GM18520 (cell line): ENCODE data around the gene MBD4.

Source experiments
- ATAC-seq: cut with Tn5 transposase; IDR thresholded peaks from one replicate; pipeline ENCODE4 v1.9.1; 2021; ENCODE audit not compliant: unreplicated experiment

Gene MBD4

DNA sequence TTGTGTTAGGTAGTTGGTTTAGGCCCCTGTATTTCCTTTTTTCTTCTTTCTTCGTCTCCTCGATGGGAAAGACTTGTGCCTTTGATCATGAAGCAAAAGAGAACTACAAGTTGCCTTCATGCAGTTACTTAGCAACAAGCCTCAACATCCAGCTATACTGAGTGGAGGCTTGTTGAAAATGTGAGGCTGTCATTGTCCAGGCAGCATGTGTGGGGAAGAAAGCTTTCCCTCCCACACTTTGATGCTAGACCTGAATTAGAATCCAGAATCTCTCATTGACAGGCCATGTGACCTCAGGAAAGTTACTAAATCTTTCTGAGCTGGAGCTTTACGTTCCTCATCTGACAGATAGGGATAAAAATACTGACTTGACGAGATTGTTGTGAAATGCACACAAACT, 24.0 kb upstream of the MBD4 start:
- no peak for ATAC-seq

DNA sequence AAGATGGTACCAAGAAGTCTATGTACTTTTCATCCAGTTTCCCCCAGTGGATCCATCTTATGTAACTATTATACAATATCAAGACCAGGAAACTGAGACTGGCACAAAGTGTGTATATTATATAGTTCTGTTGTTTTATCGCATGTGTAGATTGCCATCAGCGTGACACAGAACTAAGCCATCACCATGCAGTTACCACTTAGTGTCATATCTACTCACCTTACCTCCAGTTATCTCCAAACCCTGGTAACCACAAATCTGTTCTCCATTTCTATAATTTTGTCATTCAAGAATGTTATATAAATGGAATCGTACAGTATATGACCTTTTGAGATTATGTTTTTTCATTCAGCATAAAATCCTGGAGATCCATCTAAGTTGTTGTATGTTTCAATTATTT, 23.3 kb upstream of the MBD4 start:
- no peak for ATAC-seq

DNA sequence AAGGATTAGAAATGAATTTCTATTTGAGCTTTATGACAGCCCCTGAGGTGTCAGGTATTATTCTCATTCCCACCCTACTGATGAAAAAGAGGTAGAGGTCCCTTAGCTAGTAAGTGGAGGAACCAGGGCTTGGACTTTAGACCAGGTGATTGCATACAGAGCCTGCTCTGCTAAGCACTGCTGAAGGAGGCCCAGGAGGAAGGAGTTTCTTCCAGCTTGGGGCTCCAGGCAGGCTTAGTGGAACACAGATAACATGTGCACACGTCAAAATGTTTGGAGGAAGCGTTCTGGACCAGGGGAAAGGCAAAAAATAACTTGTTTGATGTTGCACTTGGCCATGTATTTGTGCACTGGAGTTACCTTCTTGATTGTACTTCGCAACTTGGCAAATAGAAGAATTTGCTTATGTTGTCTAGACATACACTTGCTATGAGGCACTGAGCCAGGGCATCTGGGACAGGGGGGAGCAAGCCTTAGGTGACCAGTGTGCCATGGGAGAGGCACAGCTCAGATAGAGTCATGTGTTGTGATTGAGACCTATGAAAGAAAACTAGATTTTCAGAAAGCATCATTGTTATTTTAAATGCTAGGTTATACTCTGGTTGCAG, 22.7 kb upstream of the MBD4 start:
- ATAC-seq, result no peak

DNA sequence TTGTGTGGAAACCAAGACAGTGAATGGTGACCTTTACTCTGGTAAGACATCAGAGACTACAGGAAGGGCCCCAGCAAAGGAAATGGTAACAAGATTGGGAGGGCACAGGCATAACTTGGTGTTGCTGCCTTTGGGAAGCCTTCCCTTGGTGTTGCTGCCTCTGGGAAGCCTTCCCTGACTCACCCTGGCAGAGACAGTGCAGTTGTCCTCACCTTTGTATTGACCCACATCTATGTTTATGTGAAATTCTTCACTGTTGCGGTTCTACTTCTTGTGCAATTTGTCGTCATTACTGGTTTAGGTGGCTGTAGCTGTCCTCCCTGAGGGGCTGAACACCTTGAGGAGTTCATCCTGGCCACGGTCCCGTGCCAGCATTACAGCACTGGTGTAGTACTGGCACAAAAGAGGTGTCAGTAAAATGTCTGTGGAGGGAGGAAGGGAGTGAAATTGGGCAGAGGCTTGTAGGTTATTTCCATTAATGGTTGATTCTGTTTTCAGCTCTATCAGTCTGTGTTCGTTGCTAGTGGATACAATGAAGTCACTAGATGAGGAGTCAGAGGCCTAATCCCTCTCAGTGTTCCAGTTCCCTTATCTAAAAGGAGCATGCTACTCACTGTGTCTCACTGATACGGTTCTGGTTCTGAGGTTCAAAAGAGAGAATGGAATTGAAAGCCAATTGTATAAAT, 21.9 kb upstream of the MBD4 start:
- ATAC-seq, result no peak

DNA sequence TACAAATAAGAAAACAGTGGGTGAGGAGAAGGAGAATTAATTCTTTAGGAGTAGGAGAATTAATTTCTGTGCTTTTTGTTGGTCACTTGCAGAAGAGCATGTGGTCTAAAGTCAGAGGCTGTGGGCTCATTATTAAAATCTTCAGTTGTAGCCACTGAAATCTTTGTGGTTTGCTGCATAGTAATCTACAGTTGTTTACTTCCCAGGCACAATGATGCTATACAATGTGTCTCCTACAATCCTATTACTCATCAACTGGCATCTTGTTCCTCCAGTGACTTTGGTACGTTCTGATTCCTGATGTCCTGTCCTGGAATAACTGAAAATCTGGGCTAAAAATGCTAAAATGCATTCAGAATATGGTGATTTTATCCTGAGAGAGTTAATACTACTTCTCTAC, 21.3 kb upstream of the MBD4 start:
- ATAC-seq, result no peak

DNA sequence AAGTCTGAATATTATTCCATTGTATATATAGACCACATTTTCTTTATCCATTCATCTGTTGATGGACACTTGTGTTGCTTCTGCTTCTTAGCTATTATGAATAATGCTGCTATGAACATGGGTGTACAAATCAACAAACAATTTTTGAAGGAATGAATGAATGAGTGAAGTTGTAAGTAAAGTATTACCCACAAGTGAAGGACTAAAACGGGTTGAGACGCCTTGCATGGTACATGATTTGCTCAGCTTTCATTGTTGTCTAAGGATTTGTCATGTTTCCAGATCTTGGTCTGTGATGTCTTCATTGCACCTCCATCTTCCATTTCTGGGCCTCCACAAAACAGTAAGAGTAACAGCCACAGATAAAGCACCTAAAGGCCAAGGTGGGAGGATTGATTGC, 20.8 kb upstream of the MBD4 start:
- ATAC-seq, result no peak

DNA sequence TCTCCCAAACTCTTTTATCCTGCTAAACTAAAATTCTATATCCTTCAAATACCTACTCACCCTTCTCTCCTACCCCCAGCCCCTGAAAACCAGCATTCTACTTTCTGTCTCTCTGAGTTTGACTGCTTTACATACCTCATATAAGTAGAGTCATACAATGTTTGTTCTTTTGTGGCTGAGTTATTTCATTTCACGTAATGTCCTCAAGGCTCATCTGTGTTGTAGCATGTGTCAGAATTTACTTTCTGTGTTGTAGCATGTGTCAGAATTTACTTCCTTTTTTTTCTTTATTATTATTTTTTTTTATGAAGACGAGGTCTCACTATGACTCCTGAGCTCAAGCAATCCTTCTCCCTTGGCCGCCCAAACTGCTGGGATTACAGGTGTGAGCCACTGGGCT, 20.4 kb upstream of the MBD4 start:
- ATAC-seq, result no peak

DNA sequence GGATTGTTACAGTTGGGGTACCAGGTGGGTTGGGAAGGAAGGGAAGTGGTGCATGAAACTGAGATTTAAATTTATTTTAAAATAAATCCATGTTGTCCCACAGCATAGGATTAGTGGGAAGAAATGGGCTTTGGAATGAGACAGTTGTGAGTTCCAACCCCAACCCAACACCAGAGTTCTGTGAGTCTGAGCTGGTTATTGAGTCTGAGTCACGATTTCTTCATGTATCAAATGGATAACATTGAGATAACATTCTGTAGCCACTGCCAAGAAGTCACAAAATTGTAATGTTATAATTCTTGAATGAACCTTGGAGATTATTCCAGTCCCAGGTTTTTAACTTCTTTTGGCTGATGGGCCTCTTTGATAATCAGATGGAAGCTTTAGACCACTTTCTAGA, 14.0 kb upstream of the MBD4 start:
- no peak for ATAC-seq

DNA sequence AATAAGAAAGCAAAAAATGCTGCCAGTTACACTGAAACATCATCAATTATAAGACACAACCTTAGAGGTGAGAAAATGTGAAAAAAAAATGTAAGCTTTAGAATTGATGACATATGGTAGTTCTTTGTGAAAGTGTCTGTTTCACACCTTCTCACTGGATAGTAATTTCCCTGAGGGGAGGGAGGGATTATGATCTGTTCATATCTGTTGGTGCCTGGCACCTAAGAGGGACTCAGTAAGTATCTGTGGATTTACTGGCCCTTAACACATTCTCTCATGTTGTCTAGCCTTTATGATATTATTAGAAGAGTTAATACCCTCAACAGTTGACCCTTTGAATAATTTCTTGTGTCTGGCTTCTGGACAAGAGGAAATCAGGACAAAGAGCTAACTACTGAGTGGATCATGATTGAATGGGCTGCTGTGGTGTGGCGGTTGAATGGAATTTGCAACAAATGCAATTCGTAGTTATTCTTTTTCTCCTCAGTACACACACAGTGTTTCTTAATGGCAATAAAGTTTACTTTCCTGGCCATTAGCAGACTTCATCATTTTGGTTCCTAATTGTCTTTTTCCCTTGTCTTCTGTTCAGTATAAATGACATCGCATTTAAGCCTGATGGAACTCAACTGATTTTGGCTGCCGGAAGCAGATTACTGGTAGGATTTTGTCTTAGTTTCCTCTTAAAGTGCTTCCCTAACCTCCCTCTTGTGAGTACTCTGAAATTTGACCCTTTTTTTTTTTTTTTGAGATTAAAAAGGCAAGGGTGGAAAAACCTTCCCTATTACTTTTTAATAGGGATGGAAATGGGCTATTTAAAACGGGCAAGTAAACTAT, 9.7 kb upstream of the MBD4 start:
- ATAC-seq, result no peak

DNA sequence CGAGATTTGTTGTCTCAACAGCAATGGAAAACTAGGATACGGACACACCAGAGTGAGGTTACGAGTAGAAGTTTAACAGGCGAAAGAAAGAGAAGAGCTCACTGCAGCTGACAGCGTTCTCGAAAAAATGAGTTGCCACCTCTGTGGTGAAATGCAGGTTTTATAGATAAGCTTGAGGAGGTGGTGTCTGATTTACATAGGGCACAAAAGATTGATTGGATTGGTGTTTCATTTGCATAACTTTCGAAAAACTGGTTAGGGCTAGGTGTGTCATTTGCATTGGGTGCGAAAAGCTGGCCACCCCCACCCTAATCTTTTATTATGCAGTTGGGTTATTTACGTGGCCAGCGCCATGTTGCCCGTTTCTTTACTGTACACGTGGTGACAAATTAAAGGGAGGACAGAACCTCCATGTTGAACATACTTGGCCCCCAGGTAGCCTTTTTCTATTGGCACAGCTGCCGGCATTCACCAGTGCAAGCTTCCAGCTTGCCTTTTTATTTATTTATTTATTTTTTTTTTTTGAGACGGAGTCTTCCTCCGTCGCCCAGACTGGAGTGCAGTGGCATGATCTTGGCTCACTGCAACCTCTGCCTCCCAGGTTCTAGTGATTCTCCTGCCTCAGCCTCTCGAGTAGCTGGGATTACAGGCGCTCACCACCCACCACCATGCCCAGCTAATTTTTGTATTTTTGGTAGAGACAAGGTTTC, 8.6 kb upstream of the MBD4 start:
- ATAC-seq, result no peak

DNA sequence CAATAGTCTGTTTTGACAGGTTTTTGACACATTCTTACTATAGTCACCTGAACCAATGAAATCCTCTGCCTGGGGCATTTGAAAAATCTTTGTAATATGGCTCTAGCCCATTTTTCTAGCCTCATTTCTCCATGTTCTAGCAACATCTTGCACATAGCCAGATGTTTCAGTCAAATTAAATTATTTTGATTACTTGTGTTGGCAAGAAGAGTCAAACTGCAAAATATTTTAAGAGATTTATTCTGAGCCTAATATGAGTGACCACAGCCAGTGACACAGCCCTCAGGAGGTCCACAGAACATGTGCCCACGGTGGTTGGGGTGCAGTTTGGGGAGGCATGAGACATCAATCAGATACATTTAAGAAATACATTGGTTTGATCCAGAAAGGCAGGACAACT, 7.2 kb upstream of the MBD4 start:
- ATAC-seq, result no peak

DNA sequence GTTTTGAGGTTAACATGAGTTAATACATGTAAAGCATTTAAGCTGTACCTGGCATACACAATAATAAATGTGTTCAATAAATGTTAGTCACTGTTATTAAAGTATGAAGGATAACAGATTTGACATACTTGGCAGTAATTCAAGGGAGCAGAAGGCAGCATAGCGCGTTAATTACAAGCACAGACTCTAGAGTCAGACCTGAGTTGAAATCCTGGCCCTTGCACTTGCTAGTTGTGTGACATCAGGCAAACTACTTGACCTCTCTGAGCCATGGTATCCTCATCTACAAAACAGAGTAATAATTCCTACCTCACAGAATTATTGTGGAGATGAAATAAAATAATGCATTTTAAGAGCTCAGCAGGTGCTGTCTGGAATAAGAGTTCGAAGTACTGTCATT, 5.7 kb upstream of the MBD4 start:
- ATAC-seq, result no peak

DNA sequence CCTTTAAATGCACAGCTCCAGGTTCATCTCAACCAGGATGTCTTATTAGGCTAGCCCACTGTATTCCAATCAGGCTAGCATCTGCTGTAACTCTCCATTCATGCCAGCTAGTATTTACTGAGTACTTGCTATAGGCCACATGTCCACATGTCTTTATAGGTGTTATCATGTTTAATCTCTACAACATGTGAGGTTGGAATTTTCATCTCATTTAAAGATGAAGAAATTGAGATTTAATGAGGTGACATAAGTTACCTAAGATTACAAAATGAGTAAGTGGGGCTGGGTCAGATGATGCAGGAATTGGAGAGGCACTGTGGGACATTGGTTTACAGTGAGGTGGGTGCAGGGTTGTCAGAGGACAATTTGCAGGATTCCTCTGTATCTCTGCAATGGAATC, 3.2 kb upstream of the MBD4 start:
- ATAC-seq, result no peak

DNA sequence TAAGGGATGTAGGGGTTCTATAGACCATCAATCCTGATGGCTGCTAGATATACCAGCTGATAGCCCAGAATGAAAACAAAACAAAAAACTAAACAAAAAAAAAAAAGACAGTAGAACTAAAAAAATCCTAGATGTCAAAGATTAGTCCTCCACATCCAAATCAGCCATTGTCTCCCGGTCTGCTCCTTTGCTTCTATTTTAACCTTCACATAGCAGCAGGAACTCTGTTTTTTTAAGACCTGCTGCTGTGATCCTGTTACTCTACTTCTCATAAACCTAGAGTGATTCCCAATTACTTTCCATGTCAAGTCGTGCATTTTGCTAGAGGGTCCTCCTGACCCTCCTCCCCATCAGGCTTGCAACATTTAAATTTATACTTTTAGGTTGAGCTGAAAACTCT, 2.7 kb upstream of the MBD4 start:
- no peak for ATAC-seq

DNA sequence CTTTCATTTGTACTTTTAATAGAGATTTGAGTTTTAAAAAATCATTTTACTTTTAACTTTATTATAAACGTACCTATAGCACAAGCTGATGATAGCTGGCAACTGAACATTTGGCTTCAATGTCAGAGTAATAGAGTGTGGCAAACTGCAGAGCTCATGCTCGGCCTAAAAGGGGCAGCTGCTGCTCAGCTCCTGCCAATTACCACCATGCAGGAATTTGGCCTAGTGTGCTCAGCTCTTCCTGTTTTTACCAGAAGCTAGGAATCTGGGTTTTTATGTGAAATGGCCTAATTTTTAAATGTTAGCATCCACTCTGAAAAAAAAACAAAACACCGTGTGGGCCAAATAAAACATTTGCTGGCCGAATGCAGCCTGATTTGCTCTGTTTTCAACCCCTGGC, 2.0 kb upstream of the MBD4 start:
- ATAC-seq, result no peak

DNA sequence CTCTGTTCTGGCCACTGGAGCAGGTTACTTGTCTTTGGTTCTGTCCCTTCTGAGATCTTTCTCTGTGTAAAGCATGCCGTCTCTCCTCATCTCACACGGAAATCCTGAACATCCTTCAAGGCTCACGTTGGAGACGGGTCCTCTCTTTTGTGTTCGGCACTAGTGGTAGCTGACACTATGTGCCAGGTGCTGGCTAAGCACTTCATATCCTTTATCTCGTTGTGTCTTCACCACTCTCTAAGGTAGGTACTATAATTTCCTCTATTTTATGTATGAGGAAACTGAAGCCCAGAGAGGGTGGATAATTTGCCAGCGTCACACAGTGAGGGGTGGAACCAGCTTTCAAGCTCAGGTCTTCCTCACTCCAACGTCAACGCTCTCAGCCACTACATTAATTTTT, 1.5 kb upstream of the MBD4 start:
- no peak for ATAC-seq

DNA sequence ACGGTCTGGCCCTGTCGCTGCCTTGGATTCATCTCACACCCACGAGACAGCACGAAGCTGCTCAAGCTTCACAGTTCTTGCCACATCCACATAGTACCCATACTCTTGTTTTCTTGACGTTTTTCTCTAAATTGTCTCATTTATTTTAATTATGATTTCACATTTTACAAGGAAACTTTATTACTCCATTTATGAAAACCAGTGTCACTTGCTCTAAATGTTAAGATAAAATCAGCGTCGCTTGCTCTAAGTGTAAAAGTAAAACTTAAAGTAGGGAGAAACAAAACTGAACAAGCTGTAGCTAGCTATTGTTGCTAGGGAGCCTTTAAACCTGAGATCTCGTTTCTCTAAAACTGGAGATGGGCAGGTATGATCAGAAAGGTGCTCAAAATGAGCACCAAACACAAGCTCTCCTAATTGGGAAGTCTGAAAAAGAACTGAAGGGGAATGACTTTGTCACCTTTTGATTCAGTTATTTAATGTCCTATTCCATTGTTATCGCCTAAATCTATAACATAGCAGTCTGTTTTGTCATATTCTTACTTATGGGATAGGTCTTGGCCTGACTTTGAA, 956 bp upstream of the MBD4 start:
- no peak for ATAC-seq

DNA sequence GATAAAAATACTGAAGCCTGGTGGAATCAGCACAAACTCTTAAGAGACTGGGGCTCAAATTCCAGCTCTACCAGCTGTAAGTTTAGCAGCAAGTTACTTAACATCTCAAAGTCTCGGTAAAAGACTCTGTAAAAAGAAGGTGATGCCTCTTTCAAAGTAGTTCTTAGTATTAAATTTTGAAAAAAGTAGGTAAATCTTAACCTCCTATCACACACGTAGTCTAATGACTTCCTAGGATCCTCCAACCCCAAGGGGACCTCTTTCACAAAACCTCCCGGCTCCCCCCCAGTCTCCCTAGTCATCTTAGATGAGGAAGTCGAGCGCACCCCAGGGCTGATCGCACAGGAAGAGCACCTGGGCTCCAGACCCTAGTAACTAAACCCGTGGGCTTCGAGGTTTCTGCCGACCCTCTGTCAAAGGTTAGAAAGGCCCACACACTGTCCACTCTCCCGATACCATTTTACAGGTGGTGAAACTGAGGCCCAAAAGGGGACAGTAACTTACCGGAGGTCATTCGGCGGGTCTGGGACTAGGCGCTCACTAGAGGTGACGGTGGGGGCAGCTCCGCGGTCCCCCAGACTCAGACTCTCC, 427 bp downstream of the MBD4 start:
- no peak for ATAC-seq

DNA sequence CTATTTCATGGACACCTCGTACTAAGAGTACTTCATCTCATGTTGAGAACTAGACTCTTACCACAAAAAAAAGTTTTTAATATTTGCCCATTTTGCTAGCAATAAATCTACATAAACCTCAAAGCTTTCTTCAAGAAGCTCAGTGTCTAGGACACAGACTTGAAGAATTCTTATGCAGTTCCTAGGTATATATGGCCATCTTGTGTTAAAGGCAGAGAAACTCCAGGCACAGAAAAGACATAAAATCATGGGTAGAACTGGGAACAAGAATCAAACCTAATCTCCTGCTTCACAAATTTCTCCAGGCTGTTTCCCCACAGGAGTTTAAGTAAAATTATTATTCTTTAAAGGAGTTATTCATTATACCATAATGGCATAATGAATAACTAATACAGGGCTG, 4.4 kb downstream of the MBD4 start:
- no peak for ATAC-seq

DNA sequence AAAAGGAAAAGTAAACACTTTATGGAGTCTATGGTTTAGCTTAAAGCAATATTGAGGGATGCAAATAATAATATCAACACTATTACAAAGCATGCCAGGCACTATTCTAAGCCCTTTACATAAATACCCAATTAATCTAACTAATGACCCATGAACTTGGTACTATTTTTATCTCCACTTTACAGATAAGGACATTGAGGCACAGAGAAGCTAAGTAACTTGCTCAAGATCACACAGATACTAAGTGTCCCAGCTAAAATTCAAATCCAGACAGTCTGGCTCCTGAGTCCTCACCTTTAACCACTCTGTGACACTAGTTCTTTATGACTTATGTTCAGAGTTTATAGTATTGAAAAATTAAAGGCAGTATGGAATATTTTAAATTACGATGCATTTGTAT, 5.6 kb downstream of the MBD4 start:
- ATAC-seq, result no peak

DNA sequence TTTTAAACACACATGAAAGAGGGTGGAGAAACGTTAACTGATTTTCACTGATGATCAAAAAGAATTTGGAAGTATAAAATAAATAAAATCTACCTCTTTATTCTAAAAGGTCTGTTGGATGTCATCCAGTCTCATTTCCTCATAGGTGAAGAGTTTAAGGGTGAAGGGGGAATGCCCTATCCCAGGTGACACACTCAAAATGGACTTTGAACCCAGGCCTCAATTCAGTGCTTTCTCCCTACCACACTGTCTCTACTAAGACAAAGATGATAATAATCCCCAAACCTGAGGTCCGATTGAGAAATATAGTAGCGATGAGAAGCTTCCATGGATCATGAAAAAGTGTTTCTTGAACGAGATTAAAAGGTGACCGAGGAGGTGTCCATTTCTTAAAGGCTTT, 6.2 kb downstream of the MBD4 start:
- no peak for ATAC-seq
